ENCODE results near the gene KCNK3.
"Not testable (repeated sequence)": the region's sequence is repeated elsewhere in the genome, so short reads cannot be mapped to it uniquely, and the experiment has no call there.

The KCNK3 gene

GRCh38 chr2:26729311-26729710 is 36.8 kb downstream of the KCNK3 start:
- DNase-seq: no peak

GRCh38 chr2:26730549-26731344 is 38.2 kb downstream of the KCNK3 start:
- DNase-seq: no peak

GRCh38 chr2:26731714-26732113 is 39.2 kb downstream of the KCNK3 start:
- no peak for DNase-seq

- DNase-seq: no peak
Observed at GRCh38 chr2:26732446-26732845, 39.9 kb downstream of the KCNK3 start.

GRCh38 chr2:26733413-26733812 is 40.9 kb downstream of the KCNK3 start:
- no peak for DNase-seq

- no peak for DNase-seq
Observed at GRCh38 chr2:26735097-26735496, 42.6 kb downstream of the KCNK3 start.

- DNase-seq: peak in 20 of 51 donors; percentile 6 to 72 (median 30)
Observed at GRCh38 chr2:26735883-26736588, 43.5 kb downstream of the KCNK3 start.

- no peak for DNase-seq
Observed at GRCh38 chr2:26737221-26737620, 44.7 kb downstream of the KCNK3 start.

GRCh38 chr2:26738481-26738880 is 46.0 kb downstream of the KCNK3 start:
- no peak for DNase-seq

- DNase-seq: no peak
Observed at GRCh38 chr2:26739514-26739913, 47.0 kb downstream of the KCNK3 start.

- no peak for DNase-seq
Observed at GRCh38 chr2:26740346-26740745, 47.8 kb downstream of the KCNK3 start.

- no peak for DNase-seq
Observed at GRCh38 chr2:26740890-26741302, 48.4 kb downstream of the KCNK3 start.

GRCh38 chr2:26742048-26742770 is 49.7 kb downstream of the KCNK3 start:
- DNase-seq: no peak

GRCh38 chr2:26743852-26744251 is 51.3 kb downstream of the KCNK3 start:
- no peak for DNase-seq

- DNase-seq: no peak
Observed at GRCh38 chr2:26744953-26745352, 52.4 kb downstream of the KCNK3 start.

GRCh38 chr2:26745609-26746327 is 53.2 kb downstream of the KCNK3 start:
- DNase-seq: peak in 47 of 51 donors; percentile 12 to 89 (median 65)

- DNase-seq: no peak
Observed at GRCh38 chr2:26746934-26747333, 54.4 kb downstream of the KCNK3 start.

GRCh38 chr2:26749787-26750420 is 57.4 kb downstream of the KCNK3 start:
- not testable (repeated sequence) for DNase-seq

- DNase-seq: not testable (repeated sequence)
Observed at GRCh38 chr2:26750467-26750866, 57.9 kb downstream of the KCNK3 start.

GRCh38 chr2:26752656-26753055 is 60.1 kb downstream of the KCNK3 start:
- DNase-seq: no peak

GRCh38 chr2:26754539-26754938 is 62.0 kb downstream of the KCNK3 start:
- no peak for DNase-seq
